Uterus (tissue), 2 donors: Measurements from ENCODE around the gene SLC2A14.
"Not testable (repeated sequence)": the region's sequence is repeated elsewhere in the genome, so short reads cannot be mapped to it uniquely, and the experiment has no call there.

Experiments used
- CTCF ChIP-seq, 4 experiments: fragments of 200-600 bp in 2 of 4; fragments of 450-650 bp in 2 of 4; sonication (generic) in 2 of 4; IDR thresholded peaks; one replicate each; pipeline ENCODE4 v1.5.1; 2016 to 2019; ENCODE audit warnings: antibody characterized with exemption in 4 of 4, mild to moderate bottlenecking in 2 of 4, moderate library complexity in 1 of 4
- POLR2A ChIP-seq, 2 donors: fragments of 450-650 bp; IDR thresholded peaks; one replicate each; pipeline ENCODE4 v1.6.1; 2016; ENCODE audit warnings: antibody characterized with exemption in 2 of 2, mild to moderate bottlenecking in 1 of 2, moderate library complexity in 1 of 2

- not testable (repeated sequence) for TF ChIP-seq CTCF, POLR2A (IDR thresholded peaks at IDR 0.05)
Measured at GRCh38 chr12:7848098-7848422, 24.7 kb downstream of the SLC2A14 start.
